ENCODE data around the gene PARP4. TPM values are rescaled to one million over a fixed set of nuclear protein-coding genes. Genes with fewer than 3 reads are reported as not detected.
"Not testable (repeated sequence)": the region's sequence is repeated elsewhere in the genome, so short reads cannot be mapped to it uniquely, and the experiment has no call there.

Gene PARP4
- polyA plus RNA-seq, 3 donors: 46.4 to 51.3 (median 49.9) TPM

GRCh38 chr13:24512908-24513213 lies 283 bp upstream of the PARP4 start:
- DNase-seq (ENCODE audit: extremely low read depth in 1 of 11, low read depth in 9 of 11, low spot score in 4 of 11): no peak

GRCh38 chr13:24511816-24512196 lies 772 bp downstream of the PARP4 start:
- DNase-seq (ENCODE audit: extremely low read depth in 1 of 11, low read depth in 9 of 11, low spot score in 4 of 11): peak in 2 of 11 donors; percentile 17 to 41

- DNase-seq (ENCODE audit: extremely low read depth in 1 of 11, low read depth in 9 of 11, low spot score in 4 of 11): no peak
These were observed 1.4 kb downstream of the PARP4 start for GRCh38 chr13:24511019-24511815.

- DNase-seq (ENCODE audit: extremely low read depth in 1 of 11, low read depth in 9 of 11, low spot score in 4 of 11): no peak
These were observed 5.8 kb downstream of the PARP4 start for GRCh38 chr13:24506698-24507335.

- DNase-seq (ENCODE audit: extremely low read depth in 1 of 11, low read depth in 9 of 11, low spot score in 4 of 11): not testable (repeated sequence)
These were observed 6.3 kb downstream of the PARP4 start for GRCh38 chr13:24506283-24506682.

- DNase-seq (ENCODE audit: extremely low read depth in 1 of 11, low read depth in 9 of 11, low spot score in 4 of 11): no peak
These were observed 6.8 kb downstream of the PARP4 start for GRCh38 chr13:24505756-24506155.

GRCh38 chr13:24505256-24505655 lies 7.3 kb downstream of the PARP4 start:
- DNase-seq (ENCODE audit: extremely low read depth in 1 of 11, low read depth in 9 of 11, low spot score in 4 of 11): no peak

GRCh38 chr13:24503379-24503696 lies 9.2 kb downstream of the PARP4 start:
- no peak for DNase-seq (ENCODE audit: extremely low read depth in 1 of 11, low read depth in 9 of 11, low spot score in 4 of 11)

GRCh38 chr13:24502533-24503378 lies 9.8 kb downstream of the PARP4 start:
- no peak for DNase-seq (ENCODE audit: extremely low read depth in 1 of 11, low read depth in 9 of 11, low spot score in 4 of 11)

GRCh38 chr13:24500977-24501376 lies 11.6 kb downstream of the PARP4 start:
- DNase-seq (ENCODE audit: extremely low read depth in 1 of 11, low read depth in 9 of 11, low spot score in 4 of 11): no peak

GRCh38 chr13:24497742-24498141 lies 14.8 kb downstream of the PARP4 start:
- no peak for DNase-seq (ENCODE audit: extremely low read depth in 1 of 11, low read depth in 9 of 11, low spot score in 4 of 11)

GRCh38 chr13:24496295-24496694 lies 16.3 kb downstream of the PARP4 start:
- DNase-seq (ENCODE audit: extremely low read depth in 1 of 11, low read depth in 9 of 11, low spot score in 4 of 11): not testable (repeated sequence)

- DNase-seq (ENCODE audit: extremely low read depth in 1 of 11, low read depth in 9 of 11, low spot score in 4 of 11): peak in 1 of 11 donors; percentile 25
These were observed 17.3 kb downstream of the PARP4 start for GRCh38 chr13:24495151-24495729.

- DNase-seq (ENCODE audit: extremely low read depth in 1 of 11, low read depth in 9 of 11, low spot score in 4 of 11): no peak
These were observed 19.2 kb downstream of the PARP4 start for GRCh38 chr13:24493356-24493755.

GRCh38 chr13:24491845-24492244 lies 20.7 kb downstream of the PARP4 start:
- peak in 2 of 11 donors; percentile 22 to 34 for DNase-seq (ENCODE audit: extremely low read depth in 1 of 11, low read depth in 9 of 11, low spot score in 4 of 11)

- DNase-seq (ENCODE audit: extremely low read depth in 1 of 11, low read depth in 9 of 11, low spot score in 4 of 11): no peak
These were observed 22.9 kb downstream of the PARP4 start for GRCh38 chr13:24489721-24490120.

GRCh38 chr13:24488092-24488491 lies 24.5 kb downstream of the PARP4 start:
- not testable (repeated sequence) for DNase-seq (ENCODE audit: extremely low read depth in 1 of 11, low read depth in 9 of 11, low spot score in 4 of 11)

GRCh38 chr13:24486017-24486657 lies 26.4 kb downstream of the PARP4 start:
- not testable (repeated sequence) for DNase-seq (ENCODE audit: extremely low read depth in 1 of 11, low read depth in 9 of 11, low spot score in 4 of 11)

GRCh38 chr13:24473686-24474085 lies 38.9 kb downstream of the PARP4 start:
- no peak for DNase-seq (ENCODE audit: extremely low read depth in 1 of 11, low read depth in 9 of 11, low spot score in 4 of 11)
